ENCODE results near the gene ZNF628.

ZNF628 gene

GRCh38 chr19:55516878-55517620 lies 40.6 kb downstream of the ZNF628 start:
- peak; percentile 95 for TF ChIP-seq CTCF (conservative IDR thresholded peaks at IDR 0.05)
- peak overlapping the region; percentile 53; the same call in 1 of the 2 replicates for H3K27ac ChIP-seq

- H3K27ac ChIP-seq: no peak overlapping the region
- TF ChIP-seq CTCF (conservative IDR thresholded peaks at IDR 0.05): no peak
Observed at GRCh38 chr19:55519451-55520311, 43.3 kb downstream of the ZNF628 start.

GRCh38 chr19:55520691-55521292 lies 44.4 kb downstream of the ZNF628 start:
- TF ChIP-seq CTCF (conservative IDR thresholded peaks at IDR 0.05): no peak
- H3K27ac ChIP-seq: no peak overlapping the region

- peak overlapping the region; percentile 55 for H3K27ac ChIP-seq
- no peak for TF ChIP-seq CTCF (conservative IDR thresholded peaks at IDR 0.05)
Observed at GRCh38 chr19:55525289-55526101, 49.1 kb downstream of the ZNF628 start.

GRCh38 chr19:55526216-55527196 lies 50.1 kb downstream of the ZNF628 start:
- peak overlapping the region; percentile 55 for H3K27ac ChIP-seq
- no peak for TF ChIP-seq CTCF (conservative IDR thresholded peaks at IDR 0.05)

GRCh38 chr19:55527197-55528029 lies 51.0 kb downstream of the ZNF628 start:
- no peak overlapping the region for H3K27ac ChIP-seq
- no peak for TF ChIP-seq CTCF (conservative IDR thresholded peaks at IDR 0.05)
